ENCODE results near the gene SLC35G6. TPM values are rescaled to one million over a fixed set of nuclear protein-coding genes. Genes with fewer than 3 reads are reported as not detected.

SLC35G6 gene
- total and polyA plus RNA-seq, 2 of the 13 experiments (the other 11 are each of a cell fraction or from before 2014, with no cell fraction given): 0.07 TPM; not detected in 1

GRCh38 chr17:7477392-7478275, 3.6 kb upstream of the SLC35G6 start (continued):
- TF ChIP-seq ZNF468 (CRISPR knock-in tag; IDR thresholded peaks at IDR 0.05) (no peak), ZNF160 (CRISPR knock-in tag; IDR thresholded peaks at IDR 0.05) (no peak), ZNF766 (CRISPR knock-in tag; IDR thresholded peaks at IDR 0.05; ENCODE audit: borderline replicate concordance) (no peak), TBP (CRISPR knock-in tag; IDR thresholded peaks at IDR 0.05) (no peak), ZNF136 (CRISPR knock-in tag; IDR thresholded peaks at IDR 0.05; ENCODE audit: low read depth) (no peak), NFYB (CRISPR knock-in tag; IDR thresholded peaks at IDR 0.05) (no peak), ZNF292 (CRISPR knock-in tag; IDR thresholded peaks at IDR 0.05; ENCODE audit: borderline replicate concordance, low read depth) (no peak), ZNF441 (CRISPR knock-in tag; IDR thresholded peaks at IDR 0.05; ENCODE audit: borderline replicate concordance) (no peak), KMT2A (CRISPR knock-in tag; IDR thresholded peaks at IDR 0.05) (0 out of 2 replicates have a peak, but pooled peaks have one; percentile 4), ZFP1 (CRISPR knock-in tag; IDR thresholded peaks at IDR 0.05) (no peak), TRIM22 (IDR thresholded peaks at IDR 0.05) (no peak), ATF7-NPFF (CRISPR knock-in tag; IDR thresholded peaks at IDR 0.05; ENCODE audit: low read depth) (no peak), THRA (CRISPR knock-in tag; IDR thresholded peaks at IDR 0.05; ENCODE audit: borderline replicate concordance) (no peak), KDM4B (CRISPR knock-in tag; IDR thresholded peaks at IDR 0.05) (no peak), ZNF230 (CRISPR knock-in tag; IDR thresholded peaks at IDR 0.05) (peak; percentile 40; the same call in 1 of the 2 replicates), SP140L (CRISPR knock-in tag; IDR thresholded peaks at IDR 0.05; ENCODE audit: borderline replicate concordance) (no peak), AGO1 (IDR thresholded peaks at IDR 0.05; ENCODE audit: low read depth, low read length, poor library complexity, severe bottlenecking) (no peak), ZNF687 (CRISPR knock-in tag; IDR thresholded peaks at IDR 0.05) (peak; percentile 73)
- TF ChIP-seq, protein P1, sequence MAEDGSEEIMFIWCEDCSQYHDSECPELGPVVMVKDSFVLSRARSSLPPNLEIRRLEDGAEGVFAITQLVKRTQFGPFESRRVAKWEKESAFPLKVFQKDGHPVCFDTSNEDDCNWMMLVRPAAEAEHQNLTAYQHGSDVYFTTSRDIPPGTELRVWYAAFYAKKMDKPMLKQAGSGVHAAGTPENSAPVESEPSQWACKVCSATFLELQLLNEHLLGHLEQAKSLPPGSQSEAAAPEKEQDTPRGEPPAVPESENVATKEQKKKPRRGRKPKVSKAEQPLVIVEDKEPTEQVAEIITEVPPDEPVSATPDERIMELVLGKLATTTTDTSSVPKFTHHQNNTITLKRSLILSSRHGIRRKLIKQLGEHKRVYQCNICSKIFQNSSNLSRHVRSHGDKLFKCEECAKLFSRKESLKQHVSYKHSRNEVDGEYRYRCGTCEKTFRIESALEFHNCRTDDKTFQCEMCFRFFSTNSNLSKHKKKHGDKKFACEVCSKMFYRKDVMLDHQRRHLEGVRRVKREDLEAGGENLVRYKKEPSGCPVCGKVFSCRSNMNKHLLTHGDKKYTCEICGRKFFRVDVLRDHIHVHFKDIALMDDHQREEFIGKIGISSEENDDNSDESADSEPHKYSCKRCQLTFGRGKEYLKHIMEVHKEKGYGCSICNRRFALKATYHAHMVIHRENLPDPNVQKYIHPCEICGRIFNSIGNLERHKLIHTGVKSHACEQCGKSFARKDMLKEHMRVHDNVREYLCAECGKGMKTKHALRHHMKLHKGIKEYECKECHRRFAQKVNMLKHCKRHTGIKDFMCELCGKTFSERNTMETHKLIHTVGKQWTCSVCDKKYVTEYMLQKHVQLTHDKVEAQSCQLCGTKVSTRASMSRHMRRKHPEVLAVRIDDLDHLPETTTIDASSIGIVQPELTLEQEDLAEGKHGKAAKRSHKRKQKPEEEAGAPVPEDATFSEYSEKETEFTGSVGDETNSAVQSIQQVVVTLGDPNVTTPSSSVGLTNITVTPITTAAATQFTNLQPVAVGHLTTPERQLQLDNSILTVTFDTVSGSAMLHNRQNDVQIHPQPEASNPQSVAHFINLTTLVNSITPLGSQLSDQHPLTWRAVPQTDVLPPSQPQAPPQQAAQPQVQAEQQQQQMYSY (CRISPR knock-in tag; IDR thresholded peaks at IDR 0.05): no peak

Data from HepG2 (cell line).